Epithelial cell of esophagus (primary cell): ENCODE data around the gene LRTM2.

ENCODE experiments used
- DNase-seq: peaks from one replicate; pipeline ENCODE4 v3.0.0; 2010; ENCODE audit warnings: low read depth
- H3K4me3 ChIP-seq: 2 replicates; pipeline ENCODE4 v1.5.1; 2011; ENCODE audit warnings: mild to moderate bottlenecking, low read length, control low read depth
- TF ChIP-seq, protein P1 (sequence below): IDR thresholded peaks from 2 replicates; pipeline ENCODE4 v1.5.1; 2011; ENCODE audit warnings: low read depth, mild to moderate bottlenecking, low read length, control low read depth, inconsistent platforms; ENCODE audit not compliant: insufficient read depth; ENCODE audit errors: missing control alignments

Gene LRTM2

DNA sequence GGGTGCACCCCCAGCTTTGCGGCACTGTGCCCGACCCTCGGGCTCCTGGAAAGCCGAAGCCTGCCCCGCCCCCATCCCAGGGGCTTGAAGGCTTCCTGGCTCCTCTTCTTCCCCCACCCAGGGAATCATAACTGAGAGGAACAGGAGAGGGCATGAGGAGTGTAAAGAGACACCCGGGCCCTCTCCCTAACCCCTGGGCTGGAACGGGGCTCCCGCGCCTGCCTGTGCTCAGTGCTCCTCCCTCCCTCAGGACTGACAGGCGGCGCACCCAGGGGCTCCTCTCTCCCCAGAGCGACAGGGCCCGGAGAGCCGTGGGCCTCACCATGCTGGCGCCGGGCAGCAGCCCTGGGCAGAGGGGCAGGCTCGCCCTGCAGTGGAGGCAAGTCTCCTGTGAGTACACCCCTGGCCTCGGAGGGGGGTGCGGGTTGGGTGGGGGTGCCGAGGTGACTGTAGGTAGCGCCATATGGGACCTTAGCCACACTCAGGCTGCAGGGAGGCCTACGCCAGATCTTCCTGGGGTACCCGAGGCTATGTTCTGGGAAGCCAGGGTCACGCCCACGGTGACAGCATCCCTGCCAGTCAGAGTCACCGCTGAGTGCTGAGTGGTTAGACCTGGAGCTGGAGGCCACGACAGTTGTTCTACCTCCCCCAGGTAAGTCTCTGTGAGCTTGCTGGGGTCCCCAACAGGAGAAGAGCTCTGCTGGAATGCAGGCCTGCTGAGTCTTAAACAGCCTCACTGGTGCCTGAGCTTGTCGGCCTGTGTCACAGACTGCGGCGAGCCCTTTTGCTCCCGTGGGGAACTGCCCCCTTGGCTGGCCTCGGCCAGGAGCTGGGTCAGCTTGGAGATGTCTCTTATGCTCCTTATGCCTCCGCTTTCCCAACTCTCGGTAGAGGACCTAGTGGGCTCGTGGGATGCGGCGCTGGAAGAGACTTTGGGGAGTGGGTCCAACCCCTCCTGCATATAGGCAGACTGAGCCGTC, 7.8 kb downstream of the LRTM2 start:
- TF ChIP-seq, protein P1, sequence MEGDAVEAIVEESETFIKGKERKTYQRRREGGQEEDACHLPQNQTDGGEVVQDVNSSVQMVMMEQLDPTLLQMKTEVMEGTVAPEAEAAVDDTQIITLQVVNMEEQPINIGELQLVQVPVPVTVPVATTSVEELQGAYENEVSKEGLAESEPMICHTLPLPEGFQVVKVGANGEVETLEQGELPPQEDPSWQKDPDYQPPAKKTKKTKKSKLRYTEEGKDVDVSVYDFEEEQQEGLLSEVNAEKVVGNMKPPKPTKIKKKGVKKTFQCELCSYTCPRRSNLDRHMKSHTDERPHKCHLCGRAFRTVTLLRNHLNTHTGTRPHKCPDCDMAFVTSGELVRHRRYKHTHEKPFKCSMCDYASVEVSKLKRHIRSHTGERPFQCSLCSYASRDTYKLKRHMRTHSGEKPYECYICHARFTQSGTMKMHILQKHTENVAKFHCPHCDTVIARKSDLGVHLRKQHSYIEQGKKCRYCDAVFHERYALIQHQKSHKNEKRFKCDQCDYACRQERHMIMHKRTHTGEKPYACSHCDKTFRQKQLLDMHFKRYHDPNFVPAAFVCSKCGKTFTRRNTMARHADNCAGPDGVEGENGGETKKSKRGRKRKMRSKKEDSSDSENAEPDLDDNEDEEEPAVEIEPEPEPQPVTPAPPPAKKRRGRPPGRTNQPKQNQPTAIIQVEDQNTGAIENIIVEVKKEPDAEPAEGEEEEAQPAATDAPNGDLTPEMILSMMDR: no peak

GRCh38 chr12:1828856-1829255, 8.5 kb downstream of the LRTM2 start:
- TF ChIP-seq, protein P1: no peak
- peak; percentile 40 for DNase-seq
- H3K4me3 ChIP-seq: no peak overlapping the region

More for the DNA sequence above, 7.8 kb downstream of the LRTM2 start:
- DNase-seq: no peak
- no peak overlapping the region for H3K4me3 ChIP-seq

GRCh38 chr12:1829306-1829900, 9.0 kb downstream of the LRTM2 start:
- H3K4me3 ChIP-seq: no peak overlapping the region
- TF ChIP-seq, protein P1: no peak
- no peak for DNase-seq

DNA sequence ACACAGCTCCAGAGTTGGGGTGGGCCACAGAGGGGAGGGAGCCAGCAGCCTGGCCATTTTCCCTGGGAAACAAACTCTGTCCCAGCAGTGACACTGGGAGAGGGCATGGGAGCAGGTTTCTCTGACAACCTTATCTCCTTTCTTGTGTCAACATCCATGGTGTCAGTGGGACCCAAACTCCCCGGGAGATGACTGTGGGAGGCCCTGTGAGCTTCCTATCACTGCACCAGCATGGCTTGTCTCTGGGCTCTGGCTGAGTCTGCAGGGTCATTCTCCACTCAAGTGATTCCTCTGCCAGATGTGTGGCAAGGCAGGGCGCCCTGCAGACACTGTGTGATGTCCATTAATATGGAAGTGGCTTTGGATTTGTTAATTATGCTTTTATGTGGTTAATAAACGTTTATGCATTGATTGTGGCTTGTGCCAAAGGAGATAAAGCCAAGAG, 10.1 kb downstream of the LRTM2 start:
- no peak overlapping the region for H3K4me3 ChIP-seq
- TF ChIP-seq, protein P1: no peak
- DNase-seq: no peak

DNA sequence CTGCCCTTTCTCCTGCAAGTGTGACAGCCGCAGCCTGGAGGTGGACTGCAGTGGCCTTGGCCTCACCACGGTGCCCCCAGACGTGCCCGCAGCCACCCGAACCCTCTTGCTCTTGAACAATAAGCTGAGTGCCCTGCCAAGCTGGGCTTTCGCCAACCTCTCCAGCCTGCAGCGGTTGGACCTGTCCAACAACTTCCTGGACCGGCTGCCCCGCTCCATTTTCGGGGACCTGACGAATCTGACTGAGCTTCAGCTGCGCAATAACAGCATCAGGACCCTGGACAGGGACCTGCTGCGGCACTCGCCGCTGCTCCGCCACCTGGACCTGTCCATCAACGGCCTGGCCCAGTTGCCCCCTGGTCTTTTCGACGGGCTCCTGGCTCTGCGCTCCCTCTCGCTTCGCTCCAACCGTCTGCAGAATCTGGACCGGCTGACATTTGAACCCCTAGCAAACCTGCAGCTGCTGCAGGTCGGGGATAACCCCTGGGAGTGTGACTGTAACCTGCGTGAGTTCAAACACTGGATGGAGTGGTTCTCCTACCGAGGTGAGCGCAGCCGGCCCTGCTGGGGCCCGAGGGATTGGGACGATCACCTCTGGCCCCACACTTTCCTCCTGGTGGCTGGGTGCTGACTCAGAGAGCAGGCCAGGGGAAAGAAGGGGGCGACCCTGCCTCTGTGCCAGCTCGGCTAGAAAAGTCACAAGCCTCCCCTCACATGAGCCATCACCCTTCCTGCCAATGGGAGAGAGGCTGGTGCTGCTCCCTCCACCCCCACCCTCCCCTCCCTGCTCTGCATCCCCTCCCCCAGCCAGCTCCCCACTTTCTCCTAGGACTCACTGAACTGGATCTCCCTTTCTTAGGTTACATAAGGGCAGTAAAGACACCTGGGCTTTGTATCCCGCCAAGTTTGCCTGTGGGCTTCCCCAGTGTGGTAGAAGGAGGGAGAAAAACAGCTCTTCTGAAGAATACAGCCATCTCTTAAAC, 10.9 kb downstream of the LRTM2 start:
- TF ChIP-seq, protein P1: no peak
- H3K4me3 ChIP-seq: no peak overlapping the region
- peak; percentile 75 for DNase-seq

GRCh38 chr12:1832801-1833595, 12.6 kb downstream of the LRTM2 start:
- H3K4me3 ChIP-seq: no peak overlapping the region
- DNase-seq: no peak
- TF ChIP-seq, protein P1: no peak
